SK-N-SH (cell line): ENCODE data around the gene CCDC197. TPM values are rescaled to one million over a fixed set of nuclear protein-coding genes. Genes with fewer than 3 reads are reported as not detected.

Experiments used
- CTCF ChIA-PET: fragments of 300-600, 350-600 bp; formaldehyde crosslinking; extraction: SDS; loops from one replicate; lab custom pipeline; 2021; lab: Yijun Ruan, JAX
- POLR2A ChIA-PET: fragments of 350-600 bp; sonication (Branson Sonifier 250); formaldehyde crosslinking; extraction: SDS; loops from one replicate; lab custom pipeline; 2020; ENCODE audit warnings: antibody characterized with exemption, inconsistent platforms; lab: Yijun Ruan, JAX
- DNase-seq: peaks from one replicate; pipeline ENCODE4 v3.0.0; 2012
- H2AFZ ChIP-seq: fragments of 200-600 bp; sonication (generic); 2 replicates; pipeline ENCODE4 v1.8.1; 2016; ENCODE audit warnings: antibody characterized with exemption, mild to moderate bottlenecking, low read depth
- H3F3A ChIP-seq: fragments of 200-600 bp; sonication (generic); replicated peaks from 2 replicates; pipeline ENCODE3; 2016; ENCODE audit warnings: antibody characterized with exemption, mild to moderate bottlenecking; ENCODE audit not compliant: insufficient read depth
- H3K27ac ChIP-seq, 2 experiments: fragments of 200-500 bp in 1 of 2; fragments of 200-600 bp in 1 of 2; sonication (Bioruptor generic) in 1 of 2; sonication (generic), shearing (Covaris generic) in 1 of 2; 2 replicates each; pipeline versions ENCODE4 v1.5.1 to v1.6.1; 2014 to 2016; ENCODE audit warnings: low read depth in 2 of 2, inconsistent platforms in 1 of 2, low read length in 1 of 2, mild to moderate bottlenecking in 1 of 2, mixed read lengths in 1 of 2
- H3K27me3 ChIP-seq: fragments of 200-600 bp; sonication (generic), shearing (Covaris generic); 2 replicates; pipeline ENCODE4 v1.6.1; 2016; ENCODE audit warnings: mixed run types; ENCODE audit not compliant: insufficient read depth
- H3K36me3 ChIP-seq, 2 experiments: fragments of 200-500 bp in 1 of 2; fragments of 200-600 bp in 1 of 2; sonication (Bioruptor generic) in 1 of 2; sonication (generic) in 1 of 2; replicated peaks in 1 of 2; 2 replicates each; pipeline versions ENCODE3 to v1.5.1; 2014 to 2016; ENCODE audit warnings: low read length in 1 of 2, mild to moderate bottlenecking in 1 of 2; ENCODE audit not compliant: insufficient read depth in 2 of 2, control insufficient read depth in 1 of 2
- H3K4me1 ChIP-seq, 2 experiments: fragments of 200-500 bp in 1 of 2; fragments of 200-600 bp in 1 of 2; sonication (Bioruptor generic) in 1 of 2; sonication (generic), shearing (Covaris generic) in 1 of 2; 2 replicates each; pipeline versions ENCODE4 v1.5.1 to v1.6.1; 2014 to 2016; ENCODE audit warnings: low read depth in 1 of 2, low read length in 1 of 2, mixed run types in 1 of 2; ENCODE audit not compliant: insufficient read depth in 2 of 2, control insufficient read depth in 1 of 2
- H3K4me2 ChIP-seq: fragments of 200-600 bp; sonication (generic), shearing (Covaris generic); 2 replicates; pipeline ENCODE4 v1.6.1; 2017; ENCODE audit warnings: mixed run types
- H3K4me3 ChIP-seq, 2 experiments: fragments of 200-500 bp in 1 of 2; fragments of 200-600 bp in 1 of 2; sonication (Bioruptor generic) in 1 of 2; sonication (generic), shearing (Covaris generic) in 1 of 2; 2 replicates each; pipeline versions ENCODE4 v1.5.1 to v1.8.1; 2014 to 2016; ENCODE audit warnings: low read depth in 2 of 2, inconsistent platforms in 1 of 2, low read length in 1 of 2, mild to moderate bottlenecking in 1 of 2, mixed read lengths in 1 of 2, moderate library complexity in 1 of 2
- H3K79me2 ChIP-seq: fragments of 200-600 bp; sonication (generic); 2 replicates; pipeline ENCODE4 v1.8.1; 2017; ENCODE audit warnings: mild to moderate bottlenecking; ENCODE audit not compliant: insufficient read depth
- H3K9ac ChIP-seq: fragments of 200-600 bp; sonication (generic); 2 replicates; pipeline ENCODE4 v1.6.1; 2017; ENCODE audit warnings: mixed run types
- H3K9me2 ChIP-seq: fragments of 200-600 bp; sonication (generic); 2 replicates; pipeline ENCODE4 v1.6.1; 2017; ENCODE audit warnings: mixed run types
- H3K9me3 ChIP-seq: fragments of 200-600 bp; sonication (generic); 2 replicates; pipeline ENCODE4 v1.6.1; 2017; ENCODE audit warnings: mixed run types, mild to moderate bottlenecking, moderate library complexity
- H4K20me1 ChIP-seq: fragments of 200-600 bp; sonication (generic); 2 replicates; pipeline ENCODE4 v1.6.1; 2017; ENCODE audit warnings: mild to moderate bottlenecking, mixed run types; ENCODE audit not compliant: insufficient read depth
- CHD2 ChIP-seq: fragments of 150-350 bp; IDR thresholded peaks from 2 replicates; pipeline ENCODE4 v1.6.1; 2018; ENCODE audit warnings: low read length; ENCODE audit not compliant: partially characterized antibody
- ELF1 ChIP-seq: IDR thresholded peaks from 2 replicates; pipeline ENCODE4 v1.4.0; 2012
- FOSL2 ChIP-seq: IDR thresholded peaks from 2 replicates; pipeline ENCODE4 v1.4.0; 2012; ENCODE audit warnings: low read depth, mild to moderate bottlenecking, moderate library complexity, borderline replicate concordance
- FOXM1 ChIP-seq: IDR thresholded peaks from 2 replicates; pipeline ENCODE4 v1.4.0; 2012; ENCODE audit warnings: low read depth, mild to moderate bottlenecking
- GABPA ChIP-seq: IDR thresholded peaks from 2 replicates; pipeline ENCODE4 v1.4.0; 2012; ENCODE audit warnings: low read depth, mild to moderate bottlenecking
- GATA2 ChIP-seq: sonication (generic); formaldehyde crosslinking; IDR thresholded peaks from 2 replicates; pipeline ENCODE4 v1.5.0; 2020; ENCODE audit warnings: mild to moderate bottlenecking, missing genetic modification reagents
- JUND ChIP-seq: IDR thresholded peaks from 2 replicates; pipeline ENCODE4 v1.4.0; 2012
- MXI1 ChIP-seq: IDR thresholded peaks from 2 replicates; pipeline ENCODE4 v1.6.1; 2012; ENCODE audit warnings: mild to moderate bottlenecking, low read depth, low read length, improper control_type of control experiment
- NRF1 ChIP-seq: IDR thresholded peaks from 2 replicates; pipeline ENCODE4 v1.6.1; 2012; ENCODE audit warnings: low read depth, mild to moderate bottlenecking, low read length
- RAD21 ChIP-seq: IDR thresholded peaks from 2 replicates; pipeline ENCODE4 v1.6.1; 2012; ENCODE audit warnings: mild to moderate bottlenecking, low read length
- RFX5 ChIP-seq: IDR thresholded peaks from 2 replicates; pipeline ENCODE4 v1.6.1; 2012; ENCODE audit warnings: mild to moderate bottlenecking, improper control_type of control experiment, low read length
- RXRA ChIP-seq: IDR thresholded peaks from 2 replicates; pipeline ENCODE4 v1.4.0; 2012; ENCODE audit warnings: low read depth, mild to moderate bottlenecking, borderline replicate concordance
- SIN3A ChIP-seq: IDR thresholded peaks from 2 replicates; pipeline ENCODE4 v1.6.1; 2012; ENCODE audit warnings: low read depth, mild to moderate bottlenecking, low read length, moderate library complexity, borderline replicate concordance
- TAF1 ChIP-seq: IDR thresholded peaks from 2 replicates; pipeline ENCODE4 v1.6.1; 2012; ENCODE audit warnings: low read depth, mild to moderate bottlenecking, low read length, moderate library complexity, borderline replicate concordance
- TCF12 ChIP-seq: IDR thresholded peaks from 2 replicates; pipeline ENCODE4 v1.4.0; 2012
- TEAD4 ChIP-seq: IDR thresholded peaks from 2 replicates; pipeline ENCODE4 v1.4.0; 2012; ENCODE audit warnings: mild to moderate bottlenecking, borderline replicate concordance; ENCODE audit not compliant: insufficient read depth
- USF1 ChIP-seq: IDR thresholded peaks from 2 replicates; pipeline ENCODE4 v1.4.0; 2012; ENCODE audit warnings: low read depth, borderline replicate concordance
- YY1 ChIP-seq: IDR thresholded peaks from 2 replicates; pipeline ENCODE4 v1.4.0; 2012; ENCODE audit warnings: low read depth, mild to moderate bottlenecking
- WGBS: methylation state at CpG from one replicate; pipeline ENCODE4 v1.1.6; 2017; ENCODE audit warnings: low lambda C conversion rate; 5-methylcytosine and 5-hydroxymethylcytosine counted together
- polyA plus RNA-seq, 3 experiments: library from polyadenylated mRNA; depleted of rRNA; stranded (reverse); fragments of >200 nt; gene quantifications; 2 replicates each; pipeline ENCODE4 v1.2.3, GENCODE V29; 2012
- TF ChIP-seq, protein P1 (sequence below): IDR thresholded peaks from 2 replicates; pipeline ENCODE4 v1.4.0; 2012; ENCODE audit warnings: low read depth
- TF ChIP-seq, protein P2 (sequence below): IDR thresholded peaks from 2 replicates; pipeline ENCODE4; 2012
- TF ChIP-seq, protein P3 (sequence below): fragments of 150-350 bp; IDR thresholded peaks from 2 replicates; pipeline ENCODE4 v1.6.1; 2017; ENCODE audit warnings: antibody characterized with exemption, low read length, low read depth, borderline replicate concordance

CCDC197 gene
- polyA plus RNA-seq, 1 of the 3 experiments (the other 2 are of a cell fraction) = not detected

DNA sequence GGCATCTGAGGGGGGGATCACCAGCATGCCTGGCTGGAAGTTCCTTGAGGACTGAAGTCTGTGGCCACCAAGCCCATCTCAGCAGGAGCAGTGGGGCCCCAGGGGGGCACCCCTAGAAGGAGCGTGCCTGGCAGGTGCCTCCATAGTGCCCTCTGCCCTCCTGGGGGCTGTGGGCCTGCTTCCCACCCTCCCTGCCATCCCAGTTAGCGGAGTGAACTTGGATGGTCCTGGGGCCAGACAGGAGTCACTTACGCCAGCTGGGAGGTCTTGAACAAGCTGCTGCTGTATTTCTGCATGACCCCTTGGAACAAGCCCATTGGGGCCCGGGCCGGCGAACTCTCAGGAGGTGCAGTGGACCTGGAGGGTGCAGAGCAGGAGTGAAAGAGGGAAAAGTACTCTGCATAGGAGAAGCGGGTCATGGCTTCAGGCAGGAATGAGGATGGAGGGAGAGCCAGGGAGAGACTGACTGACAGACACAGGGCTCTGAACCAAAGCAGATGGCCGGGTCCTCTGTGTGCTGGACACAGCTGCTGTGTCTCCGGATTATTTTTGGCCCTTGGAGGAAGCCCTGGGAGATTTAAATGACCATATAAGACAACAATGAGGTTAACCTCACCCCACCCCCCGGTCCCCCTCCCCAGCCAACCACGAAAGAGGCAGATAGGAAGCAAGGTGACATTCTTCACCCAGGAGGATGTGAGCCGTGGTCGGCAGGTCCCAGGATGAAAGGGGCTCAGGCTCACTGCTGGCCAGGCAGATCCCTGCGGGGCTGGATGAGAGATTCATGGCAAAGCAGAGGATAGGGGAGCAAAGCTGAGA lies 40.4 kb upstream of the CCDC197 start:
- Histone ChIP-seq H3K4me3 (no peak overlapping the region), H3K9ac (no peak overlapping the region), H3K9me3 (no peaks in the 10 kb centered on the region), H3K79me2 (no peaks in the 10 kb centered on the region), H2AFZ (no peak overlapping the region), H3F3A (peaks cover 14% of the 10 kb centered on the region), H3K36me3 (no peaks in the 10 kb centered on the region), H3K9me2 (no peaks in the 10 kb centered on the region), H3K27me3 (no peaks in the 10 kb centered on the region), H4K20me1 (no peaks in the 10 kb centered on the region), H3K4me2 (no peak overlapping the region), H3K4me1 (peaks cover 3 to 16% of the 10 kb centered on the region in 2 experiments; a peak in 2 of 4 replicates), H3K27ac (no peak overlapping the region)
- TF ChIP-seq SIN3A (no peak), RFX5 (no peak), NRF1 (no peak), GATA2 (CRISPR knock-in tag) (no peak), TCF12 (no peak), RXRA (no peak), FOXM1 (no peak), JUND (no peak), YY1 (no peak), CHD2 (no peak), RAD21 (no peak), TEAD4 (no peak), USF1 (no peak)
- TF ChIP-seq, protein P1, sequence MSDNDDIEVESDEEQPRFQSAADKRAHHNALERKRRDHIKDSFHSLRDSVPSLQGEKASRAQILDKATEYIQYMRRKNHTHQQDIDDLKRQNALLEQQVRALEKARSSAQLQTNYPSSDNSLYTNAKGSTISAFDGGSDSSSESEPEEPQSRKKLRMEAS = no peak
- TF ChIP-seq, protein P2, sequence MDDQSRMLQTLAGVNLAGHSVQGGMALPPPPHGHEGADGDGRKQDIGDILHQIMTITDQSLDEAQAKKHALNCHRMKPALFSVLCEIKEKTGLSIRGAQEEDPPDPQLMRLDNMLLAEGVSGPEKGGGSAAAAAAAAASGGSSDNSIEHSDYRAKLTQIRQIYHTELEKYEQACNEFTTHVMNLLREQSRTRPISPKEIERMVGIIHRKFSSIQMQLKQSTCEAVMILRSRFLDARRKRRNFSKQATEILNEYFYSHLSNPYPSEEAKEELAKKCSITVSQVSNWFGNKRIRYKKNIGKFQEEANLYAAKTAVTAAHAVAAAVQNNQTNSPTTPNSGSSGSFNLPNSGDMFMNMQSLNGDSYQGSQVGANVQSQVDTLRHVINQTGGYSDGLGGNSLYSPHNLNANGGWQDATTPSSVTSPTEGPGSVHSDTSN = no peak
- ChIA-PET CTCF (interaction anchor here (0.6 to 5.2 kb wide), 4 partner anchors 14 to 21 kb away, joined by 3 to 28 read pairs (median 3); no protein-coding TSS in a partner anchor), POLR2A (no interaction called here)
- DNase-seq = no peak
- WGBS = 89% methylated on average over 13 of the region's 14 CpGs

DNA sequence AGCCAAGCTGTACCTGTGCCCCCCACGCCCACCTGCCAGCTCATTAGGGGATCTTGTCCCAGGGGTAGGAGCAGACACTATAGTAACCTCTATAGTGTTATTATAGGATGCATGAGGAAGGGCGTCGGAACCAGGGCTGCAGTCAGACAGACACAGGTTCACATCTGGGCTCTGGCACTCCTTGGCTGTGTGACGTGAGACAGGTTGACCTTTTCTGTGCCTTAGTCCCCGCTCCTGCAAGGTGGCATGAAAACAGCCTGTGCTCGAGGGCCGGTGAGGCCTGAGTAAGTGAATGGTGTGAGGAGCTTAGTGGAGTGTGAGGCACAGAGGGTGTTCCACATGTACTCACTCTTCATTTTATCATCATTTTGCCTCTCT lies 39.8 kb upstream of the CCDC197 start:
- Histone ChIP-seq H2AFZ (no peak overlapping the region), H3K27ac (no peak overlapping the region), H3K36me3 (no peaks in the 10 kb centered on the region), H3K9me2 (no peaks in the 10 kb centered on the region), H3K27me3 (no peaks in the 10 kb centered on the region), H3K79me2 (no peaks in the 10 kb centered on the region), H3K9ac (no peak overlapping the region), H4K20me1 (no peaks in the 10 kb centered on the region), H3K9me3 (no peaks in the 10 kb centered on the region), H3F3A (peaks cover 14% of the 10 kb centered on the region), H3K4me1 (peaks cover 3 to 16% of the 10 kb centered on the region in 2 experiments; a peak in 2 of 4 replicates), H3K4me2 (no peak overlapping the region), H3K4me3 (no peak overlapping the region)
- TF ChIP-seq RAD21 = no peak
- TF ChIP-seq RXRA = no peak
- no peak for TF ChIP-seq ELF1
- TF ChIP-seq TAF1 = no peak
- no peak for TF ChIP-seq FOSL2
- TF ChIP-seq, protein P2 = no peak
- TF ChIP-seq, protein P1 = no peak
- no peak for TF ChIP-seq MXI1
- no peak for TF ChIP-seq YY1
- TF ChIP-seq GABPA = no peak
- no peak for TF ChIP-seq SIN3A
- TF ChIP-seq, protein P3, sequence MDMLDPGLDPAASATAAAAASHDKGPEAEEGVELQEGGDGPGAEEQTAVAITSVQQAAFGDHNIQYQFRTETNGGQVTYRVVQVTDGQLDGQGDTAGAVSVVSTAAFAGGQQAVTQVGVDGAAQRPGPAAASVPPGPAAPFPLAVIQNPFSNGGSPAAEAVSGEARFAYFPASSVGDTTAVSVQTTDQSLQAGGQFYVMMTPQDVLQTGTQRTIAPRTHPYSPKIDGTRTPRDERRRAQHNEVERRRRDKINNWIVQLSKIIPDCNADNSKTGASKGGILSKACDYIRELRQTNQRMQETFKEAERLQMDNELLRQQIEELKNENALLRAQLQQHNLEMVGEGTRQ = no peak
- ChIA-PET POLR2A (no interaction called here), CTCF (interaction anchor here (0.6 to 5.2 kb wide), 3 partner anchors 15 to 21 kb away, joined by 3 to 28 read pairs (median 3); no protein-coding TSS in a partner anchor)
- DNase-seq = no peak
- 88% methylated on average over 6 of the region's 7 CpGs for WGBS
